ENCODE measurements around the gene GCNT3. TPM values are rescaled to one million over a fixed set of nuclear protein-coding genes. Genes with fewer than 3 reads are reported as not detected.

GCNT3 gene
- total and polyA plus RNA-seq, 2 donors (not counting 3 experiments of a cell fraction or from before 2014, with no cell fraction given): not detected

GRCh38 chr15:59646277-59646676 lies 34.7 kb downstream of the GCNT3 start:
- H3K9ac ChIP-seq (replicated peaks; ENCODE audit: extremely low read depth, insufficient read depth, low read length): no peak overlapping the region
- H3K79me2 ChIP-seq (ENCODE audit: control insufficient read depth, insufficient read depth, low read length): no peaks in the 10 kb centered on the region
- H3K9me1 ChIP-seq (replicated peaks; ENCODE audit: control insufficient read depth, extremely low read depth, insufficient read depth, low read length): no peaks in the 10 kb centered on the region
- no peak for TF ChIP-seq MYC (IDR thresholded peaks at IDR 0.05; ENCODE audit: low read depth, low read length)
- no peak for TF ChIP-seq MAX (IDR thresholded peaks at IDR 0.05; ENCODE audit: insufficient read depth, insufficient read length)
- no peak for TF ChIP-seq GATA2 (IDR thresholded peaks at IDR 0.05; ENCODE audit: insufficient read depth, insufficient read length, low read depth, low read length)
- TF ChIP-seq CTCF (IDR thresholded peaks at IDR 0.05; ENCODE audit: extremely low read depth in 1 of 2, insufficient read depth in 1 of 2, low read depth in 1 of 2, low read length in 2 of 2): no peak
- no peak for TF ChIP-seq EZH2 (IDR thresholded peaks at IDR 0.05; ENCODE audit: borderline replicate concordance, low read depth, low read length, severe bottlenecking)
- TF ChIP-seq POLR2A (IDR thresholded peaks at IDR 0.05; ENCODE audit: low read depth, low read length): no peak
- TF ChIP-seq POLR2AphosphoS5 (IDR thresholded peaks at IDR 0.05; ENCODE audit: insufficient read depth, low read depth, low read length): no peak
- no peak for TF ChIP-seq FOS (IDR thresholded peaks at IDR 0.05; ENCODE audit: borderline replicate concordance, insufficient read depth, low read length)
- no peak for TF ChIP-seq JUN (IDR thresholded peaks at IDR 0.05; ENCODE audit: borderline replicate concordance, insufficient read depth, insufficient read length, low read depth)
- CTCF ChIA-PET: interaction anchor here (1.1 to 4.2 kb wide), 2 partner anchors 11 to 113 kb away, joined by 4 to 16 read pairs; partner anchors contain the start of gene GTF2A2
- DNase-seq (ENCODE audit: low read depth, low spot score) (no peak), FAIRE-seq (no peak)
- POLR2A ChIA-PET: interaction anchor here (0.6 to 1.0 kb wide), 2 partner anchors 11 to 895 kb away, joined by 3 to 4 read pairs; partner anchors contain the start of gene GTF2A2
- intact Hi-C loops (cut with micrococcal nuclease): no loop called here
- H3K4me1 ChIP-seq (ENCODE audit: control insufficient read depth, extremely low read depth, insufficient read depth, low read length): no peaks in the 10 kb centered on the region
- H3K4me2 ChIP-seq (ENCODE audit: insufficient read depth, low read length): no peak overlapping the region
- no peak overlapping the region for H3K27ac ChIP-seq (ENCODE audit: insufficient read depth, low read depth, low read length)
- H4K20me1 ChIP-seq (replicated peaks; ENCODE audit: control insufficient read depth, extremely low read depth, insufficient read depth, low read length): no peaks in the 10 kb centered on the region
- H3K27me3 ChIP-seq (ENCODE audit: control insufficient read depth in 2 of 2, insufficient read depth in 2 of 2, low read length in 2 of 2): no peaks in the 10 kb centered on the region
- H3K36me3 ChIP-seq (ENCODE audit: control insufficient read depth in 2 of 2, extremely low read depth in 1 of 2, insufficient read depth in 2 of 2, low read length in 2 of 2): peaks cover 0 to 19% of the 10 kb centered on the region in 2 experiments
- no peaks in the 10 kb centered on the region for H3K9me3 ChIP-seq (replicated peaks; ENCODE audit: control insufficient read depth, insufficient read depth, low read length)
- BruUV-seq (replicated peaks): no TSS peak
- dilution Hi-C loops (cut with MboI; ENCODE audit: extremely low pct_ligation_motif_present, low sequenced_read_pairs): no loop called here
- H3K4me3 ChIP-seq (replicated peaks in 1 of 3; ENCODE audit: insufficient read depth in 1 of 3, low read depth in 1 of 3, low read length in 3 of 3): no peak overlapping the region
- H2AFZ ChIP-seq (ENCODE audit: low read depth, low read length): no peak overlapping the region

All from endothelial cell of umbilical vein (primary cell).